ENCODE data around the gene GRAMD1A.
"Not testable (repeated sequence)": the region's sequence is repeated elsewhere in the genome, so short reads cannot be mapped to it uniquely, and the experiment has no call there.

Gene GRAMD1A

GRCh38 chr19:35043906-35044305 lies 43.8 kb downstream of the GRAMD1A start:
- no peak overlapping the region for H3K4me3 ChIP-seq (ENCODE audit: low read depth in 1 of 2, low read length in 2 of 2)
- no peak overlapping the region for H3K9ac ChIP-seq (ENCODE audit: low read length)
- peaks cover 14% of the 10 kb centered on the region for H3K4me1 ChIP-seq (ENCODE audit: insufficient read depth, low read length)

GRCh38 chr19:35044317-35045117 lies 44.4 kb downstream of the GRAMD1A start:
- Histone ChIP-seq H3K9me3 (ENCODE audit: low read length) (no peaks in the 10 kb centered on the region), H3K36me3 (ENCODE audit: insufficient read depth, low read length) (no peaks in the 10 kb centered on the region), H3K9ac (ENCODE audit: low read length) (no peak overlapping the region), H3K27ac (ENCODE audit: low read depth, low read length) (no peak overlapping the region), H3K27me3 (ENCODE audit: control insufficient read depth in 1 of 2, insufficient read depth in 2 of 2, low read length in 2 of 2) (peaks cover 0 to 22% of the 10 kb centered on the region in 2 donors), H3K4me1 (ENCODE audit: insufficient read depth, low read length) (peaks cover 14% of the 10 kb centered on the region), H3K4me3 (ENCODE audit: low read depth in 1 of 2, low read length in 2 of 2) (no peak overlapping the region)

More at GRCh38 chr19:35043906-35044305, 43.8 kb downstream of the GRAMD1A start:
- Histone ChIP-seq H3K27me3 (ENCODE audit: control insufficient read depth in 1 of 2, insufficient read depth in 2 of 2, low read length in 2 of 2) (peaks cover 0 to 28% of the 10 kb centered on the region in 2 donors), H3K36me3 (ENCODE audit: insufficient read depth, low read length) (no peaks in the 10 kb centered on the region), H3K9me3 (ENCODE audit: low read length) (no peaks in the 10 kb centered on the region), H3K27ac (ENCODE audit: low read depth, low read length) (no peak overlapping the region)

GRCh38 chr19:35045667-35046300 lies 45.7 kb downstream of the GRAMD1A start:
- Histone ChIP-seq H3K4me3 (ENCODE audit: low read depth in 1 of 2, low read length in 2 of 2) (no peak overlapping the region), H3K4me1 (ENCODE audit: insufficient read depth, low read length) (peaks cover 9% of the 10 kb centered on the region), H3K9me3 (ENCODE audit: low read length) (no peaks in the 10 kb centered on the region), H3K27ac (ENCODE audit: low read depth, low read length) (no peak overlapping the region), H3K27me3 (ENCODE audit: control insufficient read depth in 1 of 2, insufficient read depth in 2 of 2, low read length in 2 of 2) (peaks cover 0 to 9% of the 10 kb centered on the region in 2 donors), H3K36me3 (ENCODE audit: insufficient read depth, low read length) (no peaks in the 10 kb centered on the region), H3K9ac (ENCODE audit: low read length) (no peak overlapping the region)

GRCh38 chr19:35046461-35046860 lies 46.3 kb downstream of the GRAMD1A start:
- Histone ChIP-seq H3K9ac (ENCODE audit: low read length) (no peak overlapping the region), H3K27ac (ENCODE audit: low read depth, low read length) (no peak overlapping the region), H3K27me3 (ENCODE audit: control insufficient read depth in 1 of 2, insufficient read depth in 2 of 2, low read length in 2 of 2) (peaks cover 0 to 3% of the 10 kb centered on the region in 2 donors), H3K9me3 (ENCODE audit: low read length) (no peaks in the 10 kb centered on the region), H3K4me3 (ENCODE audit: low read depth in 1 of 2, low read length in 2 of 2) (no peak overlapping the region), H3K4me1 (ENCODE audit: insufficient read depth, low read length) (peaks cover 5% of the 10 kb centered on the region), H3K36me3 (ENCODE audit: insufficient read depth, low read length) (no peaks in the 10 kb centered on the region)

- H3K27ac ChIP-seq (ENCODE audit: low read depth, low read length), result no peak overlapping the region
- H3K9ac ChIP-seq (ENCODE audit: low read length), result no peak overlapping the region
- no peak overlapping the region for H3K4me3 ChIP-seq (ENCODE audit: low read depth in 1 of 2, low read length in 2 of 2)
Measured at GRCh38 chr19:35048911-35049411, 48.8 kb downstream of the GRAMD1A start.

GRCh38 chr19:35049456-35049855 lies 49.3 kb downstream of the GRAMD1A start:
- H3K4me1 ChIP-seq (ENCODE audit: insufficient read depth, low read length), result peaks cover 2% of the 10 kb centered on the region
- H3K27me3 ChIP-seq (ENCODE audit: control insufficient read depth in 1 of 2, insufficient read depth in 2 of 2, low read length in 2 of 2), result no peaks in the 10 kb centered on the region
- H3K9me3 ChIP-seq (ENCODE audit: low read length), result no peaks in the 10 kb centered on the region
- no peak overlapping the region for H3K4me3 ChIP-seq (ENCODE audit: low read depth in 1 of 2, low read length in 2 of 2)
- H3K27ac ChIP-seq (ENCODE audit: low read depth, low read length), result no peak overlapping the region
- no peaks in the 10 kb centered on the region for H3K36me3 ChIP-seq (ENCODE audit: insufficient read depth, low read length)
- H3K9ac ChIP-seq (ENCODE audit: low read length), result no peak overlapping the region

More at GRCh38 chr19:35048911-35049411, 48.8 kb downstream of the GRAMD1A start:
- H3K9me3 ChIP-seq (ENCODE audit: low read length), result no peaks in the 10 kb centered on the region
- peaks cover 5% of the 10 kb centered on the region for H3K4me1 ChIP-seq (ENCODE audit: insufficient read depth, low read length)
- no peaks in the 10 kb centered on the region for H3K27me3 ChIP-seq (ENCODE audit: control insufficient read depth in 1 of 2, insufficient read depth in 2 of 2, low read length in 2 of 2)
- no peaks in the 10 kb centered on the region for H3K36me3 ChIP-seq (ENCODE audit: insufficient read depth, low read length)

GRCh38 chr19:35050662-35051061 lies 50.5 kb downstream of the GRAMD1A start:
- H3K4me1 ChIP-seq (ENCODE audit: insufficient read depth, low read length); H3K27ac ChIP-seq (ENCODE audit: low read depth, low read length); H3K36me3 ChIP-seq (ENCODE audit: insufficient read depth, low read length); H3K27me3 ChIP-seq (ENCODE audit: control insufficient read depth in 1 of 2, insufficient read depth in 2 of 2, low read length in 2 of 2); H3K4me3 ChIP-seq (ENCODE audit: low read depth in 1 of 2, low read length in 2 of 2); H3K9me3 ChIP-seq (ENCODE audit: low read length); H3K9ac ChIP-seq (ENCODE audit: low read length): not testable (repeated sequence)

GRCh38 chr19:35051268-35051667 lies 51.1 kb downstream of the GRAMD1A start:
- not testable (repeated sequence) for H3K4me1 ChIP-seq (ENCODE audit: insufficient read depth, low read length); H3K27me3 ChIP-seq (ENCODE audit: control insufficient read depth in 1 of 2, insufficient read depth in 2 of 2, low read length in 2 of 2); H3K36me3 ChIP-seq (ENCODE audit: insufficient read depth, low read length); H3K4me3 ChIP-seq (ENCODE audit: low read depth in 1 of 2, low read length in 2 of 2); H3K9ac ChIP-seq (ENCODE audit: low read length); H3K9me3 ChIP-seq (ENCODE audit: low read length); H3K27ac ChIP-seq (ENCODE audit: low read depth, low read length)

- Histone ChIP-seq H3K9ac (ENCODE audit: low read length) (no peak overlapping the region), H3K9me3 (ENCODE audit: low read length) (no peaks in the 10 kb centered on the region), H3K27ac (ENCODE audit: low read depth, low read length) (no peak overlapping the region), H3K27me3 (ENCODE audit: control insufficient read depth in 1 of 2, insufficient read depth in 2 of 2, low read length in 2 of 2) (peaks cover 0 to 7% of the 10 kb centered on the region in 2 donors), H3K36me3 (ENCODE audit: insufficient read depth, low read length) (no peaks in the 10 kb centered on the region), H3K4me1 (ENCODE audit: insufficient read depth, low read length) (no peaks in the 10 kb centered on the region), H3K4me3 (ENCODE audit: low read depth in 1 of 2, low read length in 2 of 2) (no peak overlapping the region)
Measured at GRCh38 chr19:35051796-35052195, 51.7 kb downstream of the GRAMD1A start.

GRCh38 chr19:35052599-35053190 lies 52.6 kb downstream of the GRAMD1A start:
- H3K27ac ChIP-seq (ENCODE audit: low read depth, low read length), result no peak overlapping the region
- peaks cover 0 to 7% of the 10 kb centered on the region in 2 donors for H3K27me3 ChIP-seq (ENCODE audit: control insufficient read depth in 1 of 2, insufficient read depth in 2 of 2, low read length in 2 of 2)
- no peak overlapping the region for H3K9ac ChIP-seq (ENCODE audit: low read length)
- H3K36me3 ChIP-seq (ENCODE audit: insufficient read depth, low read length), result no peaks in the 10 kb centered on the region
- no peak overlapping the region for H3K4me3 ChIP-seq (ENCODE audit: low read depth in 1 of 2, low read length in 2 of 2)
- no peaks in the 10 kb centered on the region for H3K9me3 ChIP-seq (ENCODE audit: low read length)
- H3K4me1 ChIP-seq (ENCODE audit: insufficient read depth, low read length), result no peaks in the 10 kb centered on the region

GRCh38 chr19:35053667-35054293 lies 53.7 kb downstream of the GRAMD1A start:
- Histone ChIP-seq H3K4me1 (ENCODE audit: insufficient read depth, low read length) (no peaks in the 10 kb centered on the region), H3K9me3 (ENCODE audit: low read length) (no peaks in the 10 kb centered on the region), H3K36me3 (ENCODE audit: insufficient read depth, low read length) (no peaks in the 10 kb centered on the region), H3K4me3 (ENCODE audit: low read depth in 1 of 2, low read length in 2 of 2) (no peak overlapping the region), H3K27ac (ENCODE audit: low read depth, low read length) (no peak overlapping the region), H3K27me3 (ENCODE audit: control insufficient read depth in 1 of 2, insufficient read depth in 2 of 2, low read length in 2 of 2) (peaks cover 0 to 7% of the 10 kb centered on the region in 2 donors), H3K9ac (ENCODE audit: low read length) (no peak overlapping the region)
